Forelimb muscle (tissue), 1 donor: Measurements from ENCODE around the gene UBE2J1. TPM values are rescaled to one million over a fixed set of nuclear protein-coding genes. Genes with fewer than 3 reads are reported as not detected.
"Not testable (repeated sequence)": the region's sequence is repeated elsewhere in the genome, so short reads cannot be mapped to it uniquely, and the experiment has no call there.

Source experiments
- DNase-seq: peaks from one replicate; pipeline ENCODE4 v3.0.0-alpha.2; 2013; ENCODE audit warnings: low read depth
- polyA plus RNA-seq: library from polyadenylated mRNA; unstranded; fragments of 120-200 nt; gene quantifications from one replicate; pipeline ENCODE4 v1.2.1, GENCODE V29; 2013; ENCODE audit not compliant: insufficient read length

Gene UBE2J1
- polyA plus RNA-seq: 37.4 TPM

GRCh38 chr6:89352278-89353117 is at the start of gene UBE2J1:
UBE2J1 (minus strand) TSS chr6:89352722; CDS start chr6:89352569, 153 bp downstream.
- DNase-seq: peak; percentile 66

- DNase-seq: no peak
These were observed 48.4 kb upstream of the UBE2J1 start for GRCh38 chr6:89400912-89401399.

- DNase-seq: no peak
These were observed 47.5 kb upstream of the UBE2J1 start for GRCh38 chr6:89400050-89400449.

- no peak for DNase-seq
These were observed 46.4 kb upstream of the UBE2J1 start for GRCh38 chr6:89398762-89399525.

GRCh38 chr6:89397884-89398283 is 45.4 kb upstream of the UBE2J1 start:
- not testable (repeated sequence) for DNase-seq

GRCh38 chr6:89393659-89394058 is 41.1 kb upstream of the UBE2J1 start:
- DNase-seq: no peak

- no peak for DNase-seq
These were observed 40.3 kb upstream of the UBE2J1 start for GRCh38 chr6:89392823-89393222.

- no peak for DNase-seq
These were observed 36.3 kb upstream of the UBE2J1 start for GRCh38 chr6:89388846-89389245.

GRCh38 chr6:89387516-89388201 is 35.1 kb upstream of the UBE2J1 start:
- DNase-seq: no peak

- DNase-seq: no peak
These were observed 34.5 kb upstream of the UBE2J1 start for GRCh38 chr6:89386917-89387491.

GRCh38 chr6:89385846-89386245 is 33.3 kb upstream of the UBE2J1 start:
- DNase-seq: no peak

GRCh38 chr6:89385156-89385667 is 32.7 kb upstream of the UBE2J1 start:
- DNase-seq: no peak

- no peak for DNase-seq
These were observed 28.5 kb upstream of the UBE2J1 start for GRCh38 chr6:89381031-89381430.

- no peak for DNase-seq
These were observed 26.8 kb upstream of the UBE2J1 start for GRCh38 chr6:89379281-89379680.

GRCh38 chr6:89378628-89379027 is 26.1 kb upstream of the UBE2J1 start:
- no peak for DNase-seq

- no peak for DNase-seq
These were observed 23.1 kb upstream of the UBE2J1 start for GRCh38 chr6:89375427-89376267.

- DNase-seq: no peak
These were observed 20.0 kb upstream of the UBE2J1 start for GRCh38 chr6:89372506-89372901.

- no peak for DNase-seq
These were observed 19.5 kb upstream of the UBE2J1 start for GRCh38 chr6:89371849-89372505.

GRCh38 chr6:89368999-89369398 is 16.5 kb upstream of the UBE2J1 start:
- no peak for DNase-seq

- no peak for DNase-seq
These were observed 15.6 kb upstream of the UBE2J1 start for GRCh38 chr6:89368107-89368506.
